HEK293 (cell line): ENCODE data around the gene TMCC1.
A peak's percentile ranks its signal among the peaks of the same experiment; 100 is the strongest.

ENCODE experiments used
- CTCF ChIA-PET: fragments of 350-600 bp; formaldehyde crosslinking; extraction: SDS; loops from one replicate; lab custom pipeline; 2021; ENCODE audit warnings: antibody characterized with exemption; lab: Yijun Ruan, JAX
- POLR2A ChIA-PET: fragments of 300-600 bp; formaldehyde crosslinking; extraction: SDS; loops from one replicate; lab custom pipeline; 2020; ENCODE audit warnings: antibody characterized with exemption, inconsistent platforms; lab: Yijun Ruan, JAX
- H3K27ac ChIP-seq: fragments of 200-500 bp; sonication (Bioruptor generic); 2 replicates; pipeline ENCODE4 v1.5.1; 2014; ENCODE audit warnings: low read depth, low read length, control low read depth, inconsistent platforms; ENCODE audit errors: extremely low read depth
- H3K36me3 ChIP-seq, 2 experiments: fragments of 200-500 bp in 1 of 2; sonication (Bioruptor generic) in 1 of 2; 1 replicate in 1 of 2; 2 replicates in 1 of 2; pipeline ENCODE4 v1.5.1; 2014 to 2017; ENCODE audit warnings: inconsistent platforms in 2 of 2, low read length in 2 of 2; ENCODE audit not compliant: control insufficient read depth in 2 of 2, insufficient read depth in 1 of 2
- H3K4me1 ChIP-seq: fragments of 200-500 bp; sonication (Bioruptor generic); 2 replicates; pipeline ENCODE4 v1.5.1; 2014; ENCODE audit warnings: mild to moderate bottlenecking, low read length, inconsistent platforms; ENCODE audit not compliant: control insufficient read depth, insufficient read depth
- H3K4me3 ChIP-seq: 2 replicates; pipeline ENCODE4 v1.5.1; 2011; ENCODE audit warnings: low read depth, mild to moderate bottlenecking, control low read depth, low read length, moderate library complexity
- H3K9me3 ChIP-seq: fragments of 200-500 bp; sonication (Bioruptor generic); 2 replicates; pipeline ENCODE4 v1.5.1; 2014; ENCODE audit warnings: low read depth, low read length, inconsistent platforms; ENCODE audit not compliant: control insufficient read depth, insufficient read depth
- FEZF1 ChIP-seq: fragments of 450-650 bp; formaldehyde crosslinking; IDR thresholded peaks from 2 replicates; pipeline ENCODE4 v1.5.1; 2016; ENCODE audit warnings: missing biosample characterization, missing genetic modification characterization
- SCRT1 ChIP-seq: fragments of 450-650 bp; formaldehyde crosslinking; IDR thresholded peaks from 2 replicates; pipeline ENCODE4 v1.5.1; 2016; ENCODE audit warnings: missing biosample characterization, missing genetic modification characterization, borderline replicate concordance
- YY2 ChIP-seq: fragments of 450-650 bp; formaldehyde crosslinking; IDR thresholded peaks from 2 replicates; pipeline ENCODE4 v1.5.1; 2016; ENCODE audit warnings: missing biosample characterization, missing genetic modification characterization
- ZBTB17 ChIP-seq: fragments of 450-650 bp; formaldehyde crosslinking; IDR thresholded peaks from 2 replicates; pipeline ENCODE4 v1.5.1; 2016; ENCODE audit warnings: missing biosample characterization, missing genetic modification characterization
- ZBTB8A ChIP-seq: fragments of 450-650 bp; formaldehyde crosslinking; IDR thresholded peaks from 2 replicates; pipeline ENCODE4 v1.5.1; 2016; ENCODE audit warnings: missing biosample characterization, missing genetic modification characterization
- ZEB2 ChIP-seq: fragments of 450-650 bp; formaldehyde crosslinking; IDR thresholded peaks from 2 replicates; pipeline ENCODE4 v1.5.1; 2016; ENCODE audit warnings: missing biosample characterization, missing genetic modification characterization
- ZFHX2 ChIP-seq: fragments of 450-650 bp; formaldehyde crosslinking; conservative IDR thresholded peaks from 2 replicates; pipeline ENCODE4 v1.5.1; 2016; ENCODE audit warnings: missing biosample characterization, missing genetic modification characterization
- ZFP69B ChIP-seq: fragments of 450-650 bp; formaldehyde crosslinking; IDR thresholded peaks from 2 replicates; pipeline ENCODE4 v1.5.1; 2016; ENCODE audit warnings: missing biosample characterization, missing genetic modification characterization
- ZNF138 ChIP-seq: fragments of 450-650 bp; formaldehyde crosslinking; IDR thresholded peaks from 2 replicates; pipeline ENCODE4 v1.5.1; 2016; ENCODE audit warnings: missing biosample characterization, missing genetic modification characterization, borderline replicate concordance
- ZNF311 ChIP-seq: fragments of 450-650 bp; formaldehyde crosslinking; IDR thresholded peaks from 2 replicates; pipeline ENCODE4 v1.5.1; 2017; ENCODE audit warnings: missing biosample characterization, missing genetic modification characterization, borderline replicate concordance
- ZNF335 ChIP-seq: fragments of 450-650 bp; formaldehyde crosslinking; conservative IDR thresholded peaks from 2 replicates; pipeline ENCODE4 v1.5.1; 2016; ENCODE audit warnings: missing biosample characterization, missing genetic modification characterization
- ZNF341 ChIP-seq: fragments of 450-650 bp; formaldehyde crosslinking; IDR thresholded peaks from 2 replicates; pipeline ENCODE4; 2016; ENCODE audit warnings: low read depth, missing biosample characterization, missing genetic modification characterization
- ZNF366 ChIP-seq: fragments of 450-650 bp; formaldehyde crosslinking; conservative IDR thresholded peaks from 2 replicates; pipeline ENCODE4 v1.5.1; 2016; ENCODE audit warnings: missing biosample characterization, missing genetic modification characterization
- ZNF423 ChIP-seq: fragments of 450-650 bp; formaldehyde crosslinking; IDR thresholded peaks from 2 replicates; pipeline ENCODE4 v1.5.1; 2016; ENCODE audit warnings: missing biosample characterization, missing genetic modification characterization
- ZNF433 ChIP-seq: fragments of 450-650 bp; formaldehyde crosslinking; IDR thresholded peaks from 2 replicates; pipeline ENCODE4 v1.5.1; 2016; ENCODE audit warnings: missing biosample characterization, missing genetic modification characterization, low read depth
- ZNF510 ChIP-seq: fragments of 450-650 bp; formaldehyde crosslinking; IDR thresholded peaks from 2 replicates; pipeline ENCODE4 v1.5.1; 2018; ENCODE audit warnings: mild to moderate bottlenecking, missing genetic modification characterization, missing biosample characterization; ENCODE audit not compliant: insufficient replicate concordance
- ZNF530 ChIP-seq: fragments of 450-650 bp; formaldehyde crosslinking; IDR thresholded peaks from 2 replicates; pipeline ENCODE4 v1.5.1; 2016; ENCODE audit warnings: low read depth, missing biosample characterization, missing genetic modification characterization
- ZNF600 ChIP-seq: fragments of 450-650 bp; formaldehyde crosslinking; IDR thresholded peaks from 2 replicates; pipeline ENCODE4 v1.5.1; 2016; ENCODE audit warnings: missing biosample characterization, missing genetic modification characterization
- ZNF621 ChIP-seq: fragments of 450-650 bp; formaldehyde crosslinking; IDR thresholded peaks from 2 replicates; pipeline ENCODE4 v1.5.1; 2017; ENCODE audit warnings: missing biosample characterization, missing genetic modification characterization
- ZNF670 ChIP-seq: fragments of 450-650 bp; formaldehyde crosslinking; IDR thresholded peaks from 2 replicates; pipeline ENCODE4 v1.5.1; 2016; ENCODE audit warnings: missing biosample characterization, missing genetic modification characterization, low read depth
- ZNF707 ChIP-seq: fragments of 450-650 bp; formaldehyde crosslinking; IDR thresholded peaks from 2 replicates; pipeline ENCODE4 v1.5.1; 2016; ENCODE audit warnings: missing biosample characterization, missing genetic modification characterization
- ZNF837 ChIP-seq: fragments of 450-650 bp; formaldehyde crosslinking; IDR thresholded peaks from 2 replicates; pipeline ENCODE4 v1.5.1; 2016; ENCODE audit warnings: missing biosample characterization, missing genetic modification characterization
- ZSCAN30 ChIP-seq: fragments of 450-650 bp; IDR thresholded peaks from 2 replicates; pipeline ENCODE4 v1.5.1; 2018; ENCODE audit warnings: missing biosample characterization, mild to moderate bottlenecking, missing genetic modification characterization, moderate library complexity
- TF ChIP-seq, protein P1 (sequence below): fragments of 450-650 bp; formaldehyde crosslinking; IDR thresholded peaks from 2 replicates; pipeline ENCODE4 v1.5.1; 2016; ENCODE audit warnings: missing biosample characterization, missing genetic modification characterization
- TF ChIP-seq, protein P2 (sequence below): fragments of 450-650 bp; formaldehyde crosslinking; IDR thresholded peaks from 2 replicates; pipeline ENCODE4 v1.5.1; 2016; ENCODE audit warnings: missing biosample characterization, missing genetic modification characterization
- TF ChIP-seq, protein P3 (sequence below): fragments of 450-650 bp; formaldehyde crosslinking; IDR thresholded peaks from 2 replicates; pipeline ENCODE4 v1.5.1; 2016; ENCODE audit warnings: missing biosample characterization, missing genetic modification characterization
- TF ChIP-seq, protein P4 (sequence below): fragments of 450-650 bp; formaldehyde crosslinking; IDR thresholded peaks from 2 replicates; pipeline ENCODE4 v1.5.1; 2016; ENCODE audit warnings: missing biosample characterization, missing genetic modification characterization, borderline replicate concordance
- TF ChIP-seq, protein P5 (sequence below): fragments of 450-650 bp; formaldehyde crosslinking; IDR thresholded peaks from 2 replicates; pipeline ENCODE4 v1.5.1; 2016; ENCODE audit warnings: missing biosample characterization, missing genetic modification characterization
- TF ChIP-seq, protein P6 (sequence below): fragments of 450-650 bp; formaldehyde crosslinking; IDR thresholded peaks from 2 replicates; pipeline ENCODE4 v1.5.1; 2017; ENCODE audit warnings: missing biosample characterization, missing genetic modification characterization

Gene TMCC1

DNA sequence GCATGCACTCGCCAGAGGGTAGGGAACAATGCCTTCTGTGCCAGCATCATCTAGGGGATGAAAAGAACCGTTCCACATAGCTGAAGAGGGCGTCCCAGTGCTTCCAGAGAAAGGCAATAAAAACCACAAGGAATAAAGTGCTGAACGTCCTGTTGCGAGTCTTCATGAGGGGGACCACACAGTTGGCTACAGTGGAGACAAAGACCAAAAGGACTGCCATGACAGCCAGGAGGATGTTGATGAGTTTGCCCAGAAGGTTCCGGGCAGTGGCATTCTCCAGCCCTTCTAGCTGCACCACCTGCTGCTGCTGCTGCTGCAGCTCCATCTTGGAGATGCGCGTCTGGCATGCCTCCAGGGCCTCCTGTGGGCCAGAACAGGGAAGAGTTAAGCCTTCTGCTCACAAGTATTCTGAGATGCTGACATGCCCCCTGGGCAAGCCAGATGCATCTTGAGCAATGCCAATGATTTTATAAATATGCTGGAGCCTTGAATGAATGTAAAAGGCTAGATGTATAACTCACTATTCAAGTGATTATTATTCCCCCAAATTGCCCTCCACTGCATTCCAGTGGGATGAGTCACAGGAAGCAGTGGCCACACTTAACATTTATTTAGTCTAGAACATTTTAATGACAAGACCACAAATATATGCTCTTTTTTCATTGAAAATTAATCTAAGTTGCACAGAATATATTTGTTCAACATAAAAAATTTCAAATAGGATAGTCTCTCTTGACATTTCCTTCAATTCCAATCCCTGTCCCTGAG, 241.9 kb downstream of the TMCC1 start:
- peaks cover 2% of the 10 kb centered on the region; the same call in 1 of the 2 replicates for H3K4me1 ChIP-seq
- peaks cover 0 to 12% of the 10 kb centered on the region in 2 experiments; a peak in 1 of 3 replicates for H3K36me3 ChIP-seq
- H3K9me3 ChIP-seq, result no peaks in the 10 kb centered on the region
- CTCF ChIA-PET, result interaction anchor here (0.6 to 1.2 kb wide), 4 partner anchors 12 to 174 kb away, joined by 3 to 5 read pairs (median 4); no protein-coding TSS in a partner anchor
- no peak overlapping the region for H3K27ac ChIP-seq
- POLR2A ChIA-PET, result no interaction called here
- H3K4me3 ChIP-seq, result no peak overlapping the region
- TF ChIP-seq FEZF1 (0 out of 2 replicates have a peak, but pooled peaks have one; percentile 19), ZNF621 (tag by site-specific recombination) (no peak), ZSCAN30 (tag by site-specific recombination) (no peak), ZNF433 (tag by site-specific recombination) (no peak), ZNF366 (tag by site-specific recombination) (0 out of 2 replicates have a peak, but pooled peaks have one; percentile 53), ZNF600 (tag by site-specific recombination) (peak; percentile 43; the same call in 1 of the 2 replicates), ZFHX2 (no peak), ZNF341 (tag by site-specific recombination) (no peak), SCRT1 (peak; percentile 54; the same call in 1 of the 2 replicates), ZBTB17 (peak; percentile 23; the same call in 1 of the 2 replicates), ZFP69B (tag by site-specific recombination) (no peak), ZNF138 (tag by site-specific recombination) (no peak), ZNF670 (no peak), ZNF423 (no peak), ZEB2 (tag by site-specific recombination) (no peak), ZNF510 (tag by site-specific recombination) (no peak), ZNF311 (tag by site-specific recombination) (no peak), ZNF837 (tag by site-specific recombination) (no peak), ZNF707 (tag by site-specific recombination) (no peak), ZNF335 (tag by site-specific recombination) (no peak), ZBTB8A (no peak), YY2 (no peak), ZNF530 (no peak)
- TF ChIP-seq, protein P1, sequence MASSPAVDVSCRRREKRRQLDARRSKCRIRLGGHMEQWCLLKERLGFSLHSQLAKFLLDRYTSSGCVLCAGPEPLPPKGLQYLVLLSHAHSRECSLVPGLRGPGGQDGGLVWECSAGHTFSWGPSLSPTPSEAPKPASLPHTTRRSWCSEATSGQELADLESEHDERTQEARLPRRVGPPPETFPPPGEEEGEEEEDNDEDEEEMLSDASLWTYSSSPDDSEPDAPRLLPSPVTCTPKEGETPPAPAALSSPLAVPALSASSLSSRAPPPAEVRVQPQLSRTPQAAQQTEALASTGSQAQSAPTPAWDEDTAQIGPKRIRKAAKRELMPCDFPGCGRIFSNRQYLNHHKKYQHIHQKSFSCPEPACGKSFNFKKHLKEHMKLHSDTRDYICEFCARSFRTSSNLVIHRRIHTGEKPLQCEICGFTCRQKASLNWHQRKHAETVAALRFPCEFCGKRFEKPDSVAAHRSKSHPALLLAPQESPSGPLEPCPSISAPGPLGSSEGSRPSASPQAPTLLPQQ, result no peak
- TF ChIP-seq, protein P2, sequence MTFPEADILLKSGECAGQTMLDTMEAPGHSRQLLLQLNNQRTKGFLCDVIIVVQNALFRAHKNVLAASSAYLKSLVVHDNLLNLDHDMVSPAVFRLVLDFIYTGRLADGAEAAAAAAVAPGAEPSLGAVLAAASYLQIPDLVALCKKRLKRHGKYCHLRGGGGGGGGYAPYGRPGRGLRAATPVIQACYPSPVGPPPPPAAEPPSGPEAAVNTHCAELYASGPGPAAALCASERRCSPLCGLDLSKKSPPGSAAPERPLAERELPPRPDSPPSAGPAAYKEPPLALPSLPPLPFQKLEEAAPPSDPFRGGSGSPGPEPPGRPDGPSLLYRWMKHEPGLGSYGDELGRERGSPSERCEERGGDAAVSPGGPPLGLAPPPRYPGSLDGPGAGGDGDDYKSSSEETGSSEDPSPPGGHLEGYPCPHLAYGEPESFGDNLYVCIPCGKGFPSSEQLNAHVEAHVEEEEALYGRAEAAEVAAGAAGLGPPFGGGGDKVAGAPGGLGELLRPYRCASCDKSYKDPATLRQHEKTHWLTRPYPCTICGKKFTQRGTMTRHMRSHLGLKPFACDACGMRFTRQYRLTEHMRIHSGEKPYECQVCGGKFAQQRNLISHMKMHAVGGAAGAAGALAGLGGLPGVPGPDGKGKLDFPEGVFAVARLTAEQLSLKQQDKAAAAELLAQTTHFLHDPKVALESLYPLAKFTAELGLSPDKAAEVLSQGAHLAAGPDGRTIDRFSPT (tag by site-specific recombination), result peak; percentile 39; the same call in 1 of the 2 replicates
- TF ChIP-seq, protein P3, sequence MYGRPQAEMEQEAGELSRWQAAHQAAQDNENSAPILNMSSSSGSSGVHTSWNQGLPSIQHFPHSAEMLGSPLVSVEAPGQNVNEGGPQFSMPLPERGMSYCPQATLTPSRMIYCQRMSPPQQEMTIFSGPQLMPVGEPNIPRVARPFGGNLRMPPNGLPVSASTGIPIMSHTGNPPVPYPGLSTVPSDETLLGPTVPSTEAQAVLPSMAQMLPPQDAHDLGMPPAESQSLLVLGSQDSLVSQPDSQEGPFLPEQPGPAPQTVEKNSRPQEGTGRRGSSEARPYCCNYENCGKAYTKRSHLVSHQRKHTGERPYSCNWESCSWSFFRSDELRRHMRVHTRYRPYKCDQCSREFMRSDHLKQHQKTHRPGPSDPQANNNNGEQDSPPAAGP (tag by site-specific recombination), result no peak
- TF ChIP-seq, protein P4, sequence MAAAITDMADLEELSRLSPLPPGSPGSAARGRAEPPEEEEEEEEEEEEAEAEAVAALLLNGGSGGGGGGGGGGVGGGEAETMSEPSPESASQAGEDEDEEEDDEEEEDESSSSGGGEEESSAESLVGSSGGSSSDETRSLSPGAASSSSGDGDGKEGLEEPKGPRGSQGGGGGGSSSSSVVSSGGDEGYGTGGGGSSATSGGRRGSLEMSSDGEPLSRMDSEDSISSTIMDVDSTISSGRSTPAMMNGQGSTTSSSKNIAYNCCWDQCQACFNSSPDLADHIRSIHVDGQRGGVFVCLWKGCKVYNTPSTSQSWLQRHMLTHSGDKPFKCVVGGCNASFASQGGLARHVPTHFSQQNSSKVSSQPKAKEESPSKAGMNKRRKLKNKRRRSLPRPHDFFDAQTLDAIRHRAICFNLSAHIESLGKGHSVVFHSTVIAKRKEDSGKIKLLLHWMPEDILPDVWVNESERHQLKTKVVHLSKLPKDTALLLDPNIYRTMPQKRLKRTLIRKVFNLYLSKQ (tag by site-specific recombination), result no peak
- TF ChIP-seq, protein P5, sequence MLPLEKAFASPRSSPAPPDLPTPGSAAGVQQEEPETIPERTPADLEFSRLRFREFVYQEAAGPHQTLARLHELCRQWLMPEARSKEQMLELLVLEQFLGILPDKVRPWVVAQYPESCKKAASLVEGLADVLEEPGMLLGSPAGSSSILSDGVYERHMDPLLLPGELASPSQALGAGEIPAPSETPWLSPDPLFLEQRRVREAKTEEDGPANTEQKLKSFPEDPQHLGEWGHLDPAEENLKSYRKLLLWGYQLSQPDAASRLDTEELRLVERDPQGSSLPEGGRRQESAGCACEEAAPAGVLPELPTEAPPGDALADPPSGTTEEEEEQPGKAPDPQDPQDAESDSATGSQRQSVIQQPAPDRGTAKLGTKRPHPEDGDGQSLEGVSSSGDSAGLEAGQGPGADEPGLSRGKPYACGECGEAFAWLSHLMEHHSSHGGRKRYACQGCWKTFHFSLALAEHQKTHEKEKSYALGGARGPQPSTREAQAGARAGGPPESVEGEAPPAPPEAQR (tag by site-specific recombination), result no peak
- TF ChIP-seq, protein P6, sequence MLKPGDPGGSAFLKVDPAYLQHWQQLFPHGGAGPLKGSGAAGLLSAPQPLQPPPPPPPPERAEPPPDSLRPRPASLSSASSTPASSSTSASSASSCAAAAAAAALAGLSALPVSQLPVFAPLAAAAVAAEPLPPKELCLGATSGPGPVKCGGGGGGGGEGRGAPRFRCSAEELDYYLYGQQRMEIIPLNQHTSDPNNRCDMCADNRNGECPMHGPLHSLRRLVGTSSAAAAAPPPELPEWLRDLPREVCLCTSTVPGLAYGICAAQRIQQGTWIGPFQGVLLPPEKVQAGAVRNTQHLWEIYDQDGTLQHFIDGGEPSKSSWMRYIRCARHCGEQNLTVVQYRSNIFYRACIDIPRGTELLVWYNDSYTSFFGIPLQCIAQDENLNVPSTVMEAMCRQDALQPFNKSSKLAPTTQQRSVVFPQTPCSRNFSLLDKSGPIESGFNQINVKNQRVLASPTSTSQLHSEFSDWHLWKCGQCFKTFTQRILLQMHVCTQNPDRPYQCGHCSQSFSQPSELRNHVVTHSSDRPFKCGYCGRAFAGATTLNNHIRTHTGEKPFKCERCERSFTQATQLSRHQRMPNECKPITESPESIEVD (tag by site-specific recombination), result no peak
